PC-3 (cell line): ENCODE results near the gene SPACA5B. TPM values are rescaled to one million over a fixed set of nuclear protein-coding genes. Genes with fewer than 3 reads are reported as not detected.

Experiments
- ATAC-seq: fragments of 200-7000 bp; cut with Tn5 transposase; 2 replicates; pipeline ENCODE4 v1.9.1; 2020; ENCODE audit warnings: mild to moderate bottlenecking, moderate library complexity
- BruUV-seq: library from RNA; stranded (reverse); fragments of 400-500 nt; replicated peaks from 2 replicates; lab custom pipeline; 2021; lab: Mats Ljungman, UMichigan
- CTCF ChIA-PET: fragments of 300-600 bp; sonication (Branson Sonifier 250); formaldehyde crosslinking; loops from one replicate; lab custom pipeline; 2022; ENCODE audit warnings: antibody characterized with exemption; lab: Charles Lee
- POLR2A ChIA-PET: fragments of 300-600 bp; sonication (Branson Sonifier 250); formaldehyde crosslinking; loops from one replicate; lab custom pipeline; 2022; ENCODE audit warnings: antibody characterized with exemption; ENCODE audit not compliant: unreplicated experiment; lab: Charles Lee
- DNase-seq: peaks from one replicate; pipeline ENCODE4 v3.0.0-alpha.2; 2015
- H2AFZ ChIP-seq: fragments of 300-600 bp; sonication (generic); 2 replicates; pipeline ENCODE4 v1.6.0; 2016; ENCODE audit warnings: antibody characterized with exemption, low read length
- H3F3A ChIP-seq: fragments of 300-600 bp; sonication (generic); one replicate; pipeline ENCODE4 v1.6.0; 2017; ENCODE audit warnings: antibody characterized with exemption, low read length, control low read depth, mild to moderate bottlenecking; ENCODE audit not compliant: unreplicated experiment
- H3K27ac ChIP-seq: fragments of 300-600 bp; sonication (generic); 2 replicates; pipeline ENCODE4 v1.5.1; 2016; ENCODE audit warnings: mild to moderate bottlenecking, low read length
- H3K27me3 ChIP-seq: fragments of 300-600 bp; sonication (generic); 2 replicates; pipeline ENCODE4 v1.6.1; 2016; ENCODE audit warnings: low read length, mixed read lengths
- H3K36me3 ChIP-seq: fragments of 300-600 bp; sonication (generic); 2 replicates; pipeline ENCODE4 v1.6.1; 2016; ENCODE audit warnings: low read depth, mixed run types, low read length, mixed read lengths
- H3K4me1 ChIP-seq: fragments of 300-600 bp; sonication (generic); 2 replicates; pipeline ENCODE4 v1.5.1; 2016; ENCODE audit warnings: low read length; ENCODE audit not compliant: insufficient read depth
- H3K4me2 ChIP-seq: fragments of 300-600 bp; sonication (generic); 2 replicates; pipeline ENCODE4 v1.6.0; 2016; ENCODE audit warnings: low read length
- H3K4me3 ChIP-seq: fragments of 300-600 bp; sonication (generic); 2 replicates; pipeline ENCODE4 v1.5.1; 2016; ENCODE audit warnings: mild to moderate bottlenecking, low read length, mixed read lengths
- H3K79me2 ChIP-seq: fragments of 300-600 bp; sonication (generic); 2 replicates; pipeline ENCODE4 v1.6.1; 2017; ENCODE audit warnings: low read length, mixed read lengths
- H3K9ac ChIP-seq: fragments of 300-600 bp; sonication (generic); 2 replicates; pipeline ENCODE4 v1.6.0; 2016; ENCODE audit warnings: mild to moderate bottlenecking, low read length
- H3K9me2 ChIP-seq: fragments of 300-600 bp; sonication (generic); replicated peaks from 2 replicates; pipeline ENCODE4 v1.6.1; 2016; ENCODE audit warnings: mixed run types, low read length, mixed read lengths
- H3K9me3 ChIP-seq: fragments of 300-600 bp; sonication (generic); 2 replicates; pipeline ENCODE4 v1.6.1; 2016; ENCODE audit warnings: low read length, mixed read lengths
- H4K20me1 ChIP-seq: fragments of 300-600 bp; sonication (generic); 2 replicates; pipeline ENCODE4 v1.6.1; 2016; ENCODE audit warnings: low read length, mixed read lengths
- EZH2 ChIP-seq: fragments of 300-600 bp; sonication (generic); IDR thresholded peaks from one replicate; pipeline ENCODE4 v1.6.1; 2017; ENCODE audit warnings: antibody characterized with exemption, mild to moderate bottlenecking, low read length; ENCODE audit not compliant: unreplicated experiment
- EZH2phosphoT487 ChIP-seq: fragments of 300-600 bp; sonication (generic); IDR thresholded peaks from 2 replicates; pipeline ENCODE4 v1.6.1; 2018; ENCODE audit warnings: mild to moderate bottlenecking, antibody characterized with exemption, low read length, borderline replicate concordance
- intact Hi-C: fragments of 100-400 bp; cut with micrococcal nuclease; formaldehyde crosslinking; loops from 2 replicates; pipeline ENCODE4 v1.9.0; 2023
- total RNA-seq: library from RNA; depleted of rRNA; stranded (reverse); fragments of >200 nt; gene quantifications from 2 replicates; pipeline ENCODE4 v1.2.3, GENCODE V29; 2014
- TF ChIP-seq, protein P1 (sequence below): fragments of 300-600 bp; sonication (generic); conservative IDR thresholded peaks from 2 replicates; pipeline ENCODE4 v1.5.1; 2017; ENCODE audit warnings: antibody characterized with exemption, low read depth, mild to moderate bottlenecking, low read length

Gene SPACA5B
- total RNA-seq, 1 experiment from 2014 or later = not detected

DNA sequence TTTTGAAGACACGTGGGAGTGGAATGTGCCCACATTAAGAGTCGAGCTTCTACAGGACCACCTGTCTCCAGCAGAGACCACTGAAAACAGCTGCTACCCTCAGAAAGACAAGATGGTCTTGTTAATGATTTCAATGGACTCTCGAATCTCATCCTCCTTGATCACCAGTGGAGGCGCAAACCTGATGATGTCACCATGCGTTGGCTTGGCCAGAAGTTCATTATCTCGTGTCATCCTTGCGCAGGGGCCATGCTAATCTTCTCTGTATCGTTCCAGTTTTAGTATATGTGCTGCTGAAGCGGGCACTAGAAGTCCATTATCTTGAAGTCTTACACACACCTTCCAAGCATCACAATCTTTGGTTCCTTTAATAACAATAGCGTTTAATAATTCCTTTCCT is 23.3 kb downstream of the SPACA5B start:
- DNase-seq (no peak), ATAC-seq (no peak)

DNA sequence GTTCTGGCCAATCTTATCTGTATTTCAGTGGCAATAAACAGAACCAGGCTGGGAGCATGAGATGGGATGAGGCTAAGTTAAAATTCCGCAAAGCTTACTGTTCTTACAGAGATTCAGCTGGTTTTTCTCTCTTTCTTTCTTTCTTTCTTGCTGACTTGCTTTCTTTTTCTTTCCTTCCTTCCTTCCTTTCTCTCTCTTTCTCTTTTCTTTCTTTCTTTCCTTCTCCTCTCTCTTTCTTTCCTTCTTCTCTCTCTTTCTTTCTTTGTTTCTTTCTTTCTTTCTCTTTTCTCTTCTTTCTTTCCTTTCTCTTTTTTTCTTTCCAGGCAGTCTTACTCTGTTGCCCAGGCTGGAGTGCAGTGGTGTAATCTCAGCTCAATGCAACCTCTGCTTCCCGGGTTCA is 24.4 kb downstream of the SPACA5B start:
- ChIA-PET CTCF (no interaction called here), POLR2A (no interaction called here)
- Histone ChIP-seq H3K36me3 (no peaks in the 10 kb centered on the region), H3K4me3 (no peak overlapping the region), H3K9me2 (no peaks in the 10 kb centered on the region), H3K9ac (no peak overlapping the region), H3F3A (no peaks in the 10 kb centered on the region), H3K9me3 (no peaks in the 10 kb centered on the region), H3K4me1 (no peaks in the 10 kb centered on the region), H4K20me1 (no peaks in the 10 kb centered on the region), H3K27ac (no peak overlapping the region), H3K27me3 (no peaks in the 10 kb centered on the region), H2AFZ (no peak overlapping the region), H3K79me2 (no peaks in the 10 kb centered on the region), H3K4me2 (no peak overlapping the region)
- intact Hi-C loops = no loop called here
- no peak for ATAC-seq
- TF ChIP-seq, protein P1, sequence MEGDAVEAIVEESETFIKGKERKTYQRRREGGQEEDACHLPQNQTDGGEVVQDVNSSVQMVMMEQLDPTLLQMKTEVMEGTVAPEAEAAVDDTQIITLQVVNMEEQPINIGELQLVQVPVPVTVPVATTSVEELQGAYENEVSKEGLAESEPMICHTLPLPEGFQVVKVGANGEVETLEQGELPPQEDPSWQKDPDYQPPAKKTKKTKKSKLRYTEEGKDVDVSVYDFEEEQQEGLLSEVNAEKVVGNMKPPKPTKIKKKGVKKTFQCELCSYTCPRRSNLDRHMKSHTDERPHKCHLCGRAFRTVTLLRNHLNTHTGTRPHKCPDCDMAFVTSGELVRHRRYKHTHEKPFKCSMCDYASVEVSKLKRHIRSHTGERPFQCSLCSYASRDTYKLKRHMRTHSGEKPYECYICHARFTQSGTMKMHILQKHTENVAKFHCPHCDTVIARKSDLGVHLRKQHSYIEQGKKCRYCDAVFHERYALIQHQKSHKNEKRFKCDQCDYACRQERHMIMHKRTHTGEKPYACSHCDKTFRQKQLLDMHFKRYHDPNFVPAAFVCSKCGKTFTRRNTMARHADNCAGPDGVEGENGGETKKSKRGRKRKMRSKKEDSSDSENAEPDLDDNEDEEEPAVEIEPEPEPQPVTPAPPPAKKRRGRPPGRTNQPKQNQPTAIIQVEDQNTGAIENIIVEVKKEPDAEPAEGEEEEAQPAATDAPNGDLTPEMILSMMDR = no peak
- TF ChIP-seq EZH2phosphoT487 (no peak), EZH2 (no peak)
- no peak for DNase-seq
- no TSS peak for BruUV-seq

More for the DNA sequence above, 23.3 kb downstream of the SPACA5B start:
- Histone ChIP-seq H2AFZ (no peak overlapping the region), H3K27me3 (no peaks in the 10 kb centered on the region), H3K79me2 (no peaks in the 10 kb centered on the region), H3F3A (no peaks in the 10 kb centered on the region), H3K9me3 (no peaks in the 10 kb centered on the region), H3K36me3 (no peaks in the 10 kb centered on the region), H3K4me2 (no peak overlapping the region), H3K4me3 (no peak overlapping the region), H3K27ac (no peak overlapping the region), H4K20me1 (no peaks in the 10 kb centered on the region), H3K4me1 (no peaks in the 10 kb centered on the region), H3K9ac (no peak overlapping the region), H3K9me2 (no peaks in the 10 kb centered on the region)
- no peak for TF ChIP-seq EZH2
- no peak for TF ChIP-seq EZH2phosphoT487
- TF ChIP-seq, protein P1 = no peak
- BruUV-seq = no TSS peak
- CTCF ChIA-PET = no interaction called here
- intact Hi-C loops = no loop called here
- POLR2A ChIA-PET = no interaction called here

DNA sequence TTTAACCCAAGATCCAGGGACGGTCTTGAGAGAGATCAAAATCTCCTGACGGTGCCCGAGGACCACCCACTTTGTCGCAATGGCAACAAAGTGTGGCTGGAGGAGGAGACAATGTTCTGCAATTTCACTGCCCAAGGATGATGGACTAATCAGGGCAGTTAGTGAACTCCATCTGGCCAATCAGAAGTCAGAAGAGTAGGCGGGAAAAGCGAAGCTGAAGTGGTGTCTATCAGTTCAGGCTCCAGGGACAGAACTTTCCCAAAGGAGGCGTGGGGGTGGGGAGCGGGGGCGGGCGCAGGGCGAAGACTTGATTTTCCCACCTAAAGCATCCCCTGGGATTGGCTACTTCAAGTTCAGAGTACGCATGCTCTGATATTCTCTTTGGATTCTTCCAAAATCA is 25.6 kb downstream of the SPACA5B start:
- TF ChIP-seq EZH2phosphoT487 (no peak), EZH2 (no peak)
- TF ChIP-seq, protein P1 = no peak
- Histone ChIP-seq H3K27me3 (no peaks in the 10 kb centered on the region), H3K9ac (no peak overlapping the region), H3K9me3 (no peaks in the 10 kb centered on the region), H3K9me2 (no peaks in the 10 kb centered on the region), H3K4me2 (no peak overlapping the region), H3K4me1 (no peaks in the 10 kb centered on the region), H3K79me2 (no peaks in the 10 kb centered on the region), H2AFZ (no peak overlapping the region), H4K20me1 (no peaks in the 10 kb centered on the region), H3F3A (no peaks in the 10 kb centered on the region), H3K36me3 (no peaks in the 10 kb centered on the region), H3K4me3 (no peak overlapping the region), H3K27ac (no peak overlapping the region)
- DNase-seq (no peak), ATAC-seq (no peak)
- intact Hi-C loops = no loop called here
- POLR2A ChIA-PET = no interaction called here
- CTCF ChIA-PET = no interaction called here
- no TSS peak for BruUV-seq
